H9 (cell line): Measurements from ENCODE around the gene UGT1A7. TPM values are rescaled to one million over a fixed set of nuclear protein-coding genes. Genes with fewer than 3 reads are reported as not detected.
"Not testable (repeated sequence)": the region's sequence is repeated elsewhere in the genome, so short reads cannot be mapped to it uniquely, and the experiment has no call there.

ENCODE experiments used
- DNase-seq: peaks from one replicate; pipeline ENCODE4 v3.0.0-alpha.2; 2017
- H2AFZ ChIP-seq: one replicate; pipeline ENCODE4 v1.6.1; 2013; ENCODE audit warnings: mild to moderate bottlenecking, low read length, control low read depth, moderate library complexity
- H2AK5ac ChIP-seq: 2 replicates; pipeline ENCODE4 v1.6.1; 2013; ENCODE audit warnings: low read length, control low read depth, mixed read lengths; ENCODE audit not compliant: insufficient read length
- H2BK120ac ChIP-seq: one replicate; pipeline ENCODE4 v1.6.1; 2013; ENCODE audit warnings: low read depth, mild to moderate bottlenecking, low read length, control low read depth, inconsistent platforms; ENCODE audit not compliant: poor library complexity, severe bottlenecking
- H2BK12ac ChIP-seq: 2 replicates; pipeline ENCODE4 v1.6.1; 2013; ENCODE audit warnings: low read length, control low read depth, mixed read lengths, low read depth; ENCODE audit not compliant: insufficient read length
- H2BK15ac ChIP-seq: 2 replicates; pipeline ENCODE4 v1.6.1; 2013; ENCODE audit warnings: low read depth, low read length, control low read depth
- H2BK20ac ChIP-seq: one replicate; pipeline ENCODE4 v1.6.1; 2013; ENCODE audit warnings: low read depth, mild to moderate bottlenecking, low read length, control low read depth, inconsistent platforms; ENCODE audit not compliant: poor library complexity, severe bottlenecking
- H2BK5ac ChIP-seq: 2 replicates; pipeline ENCODE4 v1.6.1; 2013; ENCODE audit warnings: low read length, control low read depth, mixed read lengths; ENCODE audit not compliant: insufficient read length
- H3K14ac ChIP-seq: 2 replicates; pipeline ENCODE4 v1.6.1; 2013; ENCODE audit warnings: low read length, control low read depth; ENCODE audit not compliant: insufficient read depth
- H3K18ac ChIP-seq: 2 replicates; pipeline ENCODE4 v1.6.1; 2013; ENCODE audit warnings: low read depth, mild to moderate bottlenecking, mixed read lengths, low read length, control low read depth; ENCODE audit not compliant: insufficient read length
- H3K23ac ChIP-seq: 2 replicates; pipeline ENCODE4 v1.6.1; 2013; ENCODE audit warnings: low read length, control low read depth, mixed read lengths, low read depth; ENCODE audit not compliant: insufficient read length
- H3K23me2 ChIP-seq: 2 replicates; pipeline ENCODE4 v1.6.1; 2013; ENCODE audit warnings: low read depth, mild to moderate bottlenecking, mixed read lengths, low read length, control low read depth; ENCODE audit not compliant: insufficient read length, poor library complexity, severe bottlenecking
- H3K27ac ChIP-seq: 2 replicates; pipeline ENCODE4 v1.5.1; 2013; ENCODE audit warnings: low read length, control low read depth, mixed read lengths, low read depth; ENCODE audit not compliant: insufficient read length
- H3K27me3 ChIP-seq: 2 replicates; pipeline ENCODE4 v1.6.1; 2013; ENCODE audit warnings: low read length, control low read depth, inconsistent platforms; ENCODE audit not compliant: insufficient read depth
- H3K4ac ChIP-seq: 2 replicates; pipeline ENCODE4 v1.6.1; 2013; ENCODE audit warnings: low read depth, mild to moderate bottlenecking, control low read depth, inconsistent platforms, low read length, moderate library complexity
- H3K4me1 ChIP-seq: 2 replicates; pipeline ENCODE4 v1.6.1; 2013; ENCODE audit warnings: low read length, control low read depth, inconsistent platforms; ENCODE audit not compliant: insufficient read depth
- H3K4me2 ChIP-seq: 2 replicates; pipeline ENCODE4 v1.6.1; 2013; ENCODE audit warnings: low read length, control low read depth, mixed read lengths; ENCODE audit not compliant: insufficient read length, insufficient read depth
- H3K56ac ChIP-seq: 2 replicates; pipeline ENCODE4 v1.6.1; 2013; ENCODE audit warnings: low read depth, mild to moderate bottlenecking, mixed read lengths, low read length, control low read depth; ENCODE audit not compliant: insufficient read length
- H3K79me1 ChIP-seq: 2 replicates; pipeline ENCODE4 v1.6.1; 2013; ENCODE audit warnings: low read depth, mild to moderate bottlenecking, moderate library complexity, low read length, control low read depth, inconsistent platforms; ENCODE audit not compliant: insufficient read depth, poor library complexity, severe bottlenecking
- H3K79me2 ChIP-seq: 2 replicates; pipeline ENCODE4 v1.6.1; 2013; ENCODE audit warnings: low read length, control low read depth, inconsistent platforms; ENCODE audit not compliant: insufficient read depth
- H3K9ac ChIP-seq: 2 replicates; pipeline ENCODE4 v1.6.1; 2013; ENCODE audit warnings: low read length, control low read depth, mixed read lengths; ENCODE audit not compliant: insufficient read length; ENCODE audit errors: extremely low read depth
- H3K9me3 ChIP-seq: one replicate; pipeline ENCODE4 v1.6.1; 2013; ENCODE audit warnings: low read depth, low read length, inconsistent platforms; ENCODE audit not compliant: control insufficient read depth
- H3T11ph ChIP-seq: one replicate; pipeline ENCODE4 v1.6.1; 2013; ENCODE audit warnings: mild to moderate bottlenecking, low read length, control low read depth, inconsistent platforms
- H4K20me1 ChIP-seq: one replicate; pipeline ENCODE4 v1.6.1; 2013; ENCODE audit not compliant: control insufficient read depth, insufficient read length, insufficient read depth
- H4K5ac ChIP-seq: 2 replicates; pipeline ENCODE4 v1.6.1; 2013; ENCODE audit warnings: low read depth, mild to moderate bottlenecking, mixed read lengths, low read length, control low read depth; ENCODE audit not compliant: insufficient read length
- H4K8ac ChIP-seq: replicated peaks from 2 replicates; pipeline ENCODE4 v1.6.1; 2013; ENCODE audit warnings: low read length, control low read depth, mixed read lengths, low read depth; ENCODE audit not compliant: insufficient read length
- H4K91ac ChIP-seq: 2 replicates; pipeline ENCODE4 v1.6.1; 2013; ENCODE audit warnings: low read depth, mild to moderate bottlenecking, moderate library complexity, mixed read lengths, low read length, control low read depth; ENCODE audit not compliant: insufficient read length
- H3K27ac Mint-ChIP-seq, 3 experiments: 2 replicates in 2 of 3; 3 replicates in 1 of 3; pipeline ENCODE4 v1.8.0; 2020 to 2021; ENCODE audit warnings: mixed read lengths in 3 of 3, mild to moderate bottlenecking in 1 of 3, moderate library complexity in 1 of 3
- H3K27me3 Mint-ChIP-seq: 2 replicates; pipeline ENCODE4 v1.8.0; 2021; ENCODE audit warnings: low read depth, mild to moderate bottlenecking, moderate library complexity, mixed read lengths
- H3K36me3 Mint-ChIP-seq, 3 experiments: 2 replicates in 2 of 3; 3 replicates in 1 of 3; pipeline ENCODE4 v1.8.0; 2020 to 2021; ENCODE audit warnings: low read depth in 3 of 3, mixed read lengths in 3 of 3; ENCODE audit not compliant: insufficient read depth in 1 of 3
- H3K4me1 Mint-ChIP-seq, 2 experiments: 2 replicates each; pipeline ENCODE4 v1.8.0; 2020; ENCODE audit warnings: mixed read lengths in 2 of 2
- H3K4me3 Mint-ChIP-seq, 2 experiments: 2 replicates in 1 of 2; 3 replicates in 1 of 2; pipeline ENCODE4 v1.8.0; 2020 to 2021; ENCODE audit warnings: mild to moderate bottlenecking in 2 of 2, mixed read lengths in 2 of 2, moderate library complexity in 1 of 2
- H3K9me3 Mint-ChIP-seq, 2 experiments: 2 replicates in 1 of 2; 3 replicates in 1 of 2; pipeline ENCODE4 v1.8.0; 2020; ENCODE audit warnings: mild to moderate bottlenecking in 2 of 2, mixed read lengths in 2 of 2, moderate library complexity in 1 of 2
- WGBS: extraction: QIAGEN DNeasy Blood & Tissue Kit; methylation state at CpG from one replicate; pipeline ENCODE4 v1.1.7; 2013; ENCODE audit warnings: missing lambda C conversion rate, low lambda C conversion rate, mixed read lengths; ENCODE audit not compliant: insufficient read length; ENCODE audit errors: extremely low coverage; 5-methylcytosine and 5-hydroxymethylcytosine counted together
- long read RNA-seq: library from polyadenylated mRNA; unstranded; transcript quantifications from one replicate; pipeline ENCODE4 v2.0.0, GENCODE V29; 2020
- total RNA-seq: library from RNA; stranded (reverse); gene quantifications from 2 replicates; pipeline ENCODE4 v1.2.1, GENCODE V29; 2021
- TF ChIP-seq, protein P1 (sequence below): fragments of 200-600 bp; sonication (generic); conservative IDR thresholded peaks from 3 replicates; pipeline ENCODE4 v1.8.0; 2021; ENCODE audit warnings: antibody characterized with exemption, mild to moderate bottlenecking

Gene UGT1A7
- not detected in 2 replicates for total RNA-seq
- long read RNA-seq: 0 reads

DNA sequence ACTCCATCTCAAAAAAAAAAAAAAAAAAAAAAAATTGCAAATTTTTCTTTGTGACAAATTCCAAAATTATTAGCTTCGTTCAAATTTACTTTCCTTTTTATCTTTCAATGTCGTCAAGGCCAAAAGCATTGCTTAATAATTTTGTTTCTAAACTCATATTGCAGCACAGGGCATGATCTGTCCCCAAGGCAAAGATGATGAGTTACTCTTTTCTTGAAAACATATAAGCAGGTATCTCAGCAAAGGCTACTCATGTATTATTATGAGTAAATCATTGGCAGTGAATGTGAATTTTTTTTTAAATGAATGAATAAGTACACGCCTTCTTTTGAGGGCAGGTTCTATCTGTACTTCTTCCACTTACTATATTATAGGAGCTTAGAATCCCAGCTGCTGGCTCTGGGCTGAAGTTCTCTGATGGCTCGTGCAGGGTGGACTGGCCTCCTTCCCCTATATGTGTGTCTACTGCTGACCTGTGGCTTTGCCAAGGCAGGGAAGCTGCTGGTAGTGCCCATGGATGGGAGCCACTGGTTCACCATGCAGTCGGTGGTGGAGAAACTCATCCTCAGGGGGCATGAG lies at the start of gene UGT1A7:
UGT1A7 (plus strand) TSS at position 381 of the 579 bp plus-strand sequence; CDS start at position 418, 37 bp downstream.
- Histone ChIP-seq H3K79me1 (no peaks in the 10 kb centered on the region), H3K27ac (no peak within 1 kb of the TSS), H2AFZ (no peak within 1 kb of the TSS), H3K79me2 (no peaks in the 10 kb centered on the region), H4K20me1 (no peaks in the 10 kb centered on the region), H3K4me1 (no peaks in the 10 kb centered on the region), H3K4ac (no peak within 1 kb of the TSS), H3K23ac (no peak within 1 kb of the TSS), H2BK20ac (no peak within 1 kb of the TSS), H3K9ac (no peak within 1 kb of the TSS), H4K8ac (no peak within 1 kb of the TSS), H2BK5ac (no peak within 1 kb of the TSS), H2BK15ac (no peak within 1 kb of the TSS), H3K23me2 (no peaks in the 10 kb centered on the region), H3K14ac (no peak within 1 kb of the TSS), H3K18ac (no peak within 1 kb of the TSS), H2BK12ac (no peak within 1 kb of the TSS), H3T11ph (no peak within 1 kb of the TSS), H2AK5ac (no peak within 1 kb of the TSS), H3K27me3 (no peaks in the 10 kb centered on the region), H3K4me2 (no peak within 1 kb of the TSS), H3K56ac (no peak within 1 kb of the TSS), H4K91ac (no peak within 1 kb of the TSS), H2BK120ac (no peak within 1 kb of the TSS), H3K9me3 (no peaks in the 10 kb centered on the region), H4K5ac (no peak within 1 kb of the TSS)
- 100% methylated on average over 1 of the region's 5 CpGs for WGBS
- Mint-ChIP-seq H3K27me3 (peaks cover 3% of the 10 kb centered on the region; the same call in 1 of the 2 replicates), H3K9me3 (no peaks in the 10 kb centered on the region), H3K4me1 (no peaks in the 10 kb centered on the region), H3K4me3 (no peak within 1 kb of the TSS), H3K27ac (peak within 1 kb of the TSS in 1 of 3 experiments; percentile 55; a peak in 2 of 7 replicates), H3K36me3 (no peaks in the 10 kb centered on the region)
- TF ChIP-seq, protein P1, sequence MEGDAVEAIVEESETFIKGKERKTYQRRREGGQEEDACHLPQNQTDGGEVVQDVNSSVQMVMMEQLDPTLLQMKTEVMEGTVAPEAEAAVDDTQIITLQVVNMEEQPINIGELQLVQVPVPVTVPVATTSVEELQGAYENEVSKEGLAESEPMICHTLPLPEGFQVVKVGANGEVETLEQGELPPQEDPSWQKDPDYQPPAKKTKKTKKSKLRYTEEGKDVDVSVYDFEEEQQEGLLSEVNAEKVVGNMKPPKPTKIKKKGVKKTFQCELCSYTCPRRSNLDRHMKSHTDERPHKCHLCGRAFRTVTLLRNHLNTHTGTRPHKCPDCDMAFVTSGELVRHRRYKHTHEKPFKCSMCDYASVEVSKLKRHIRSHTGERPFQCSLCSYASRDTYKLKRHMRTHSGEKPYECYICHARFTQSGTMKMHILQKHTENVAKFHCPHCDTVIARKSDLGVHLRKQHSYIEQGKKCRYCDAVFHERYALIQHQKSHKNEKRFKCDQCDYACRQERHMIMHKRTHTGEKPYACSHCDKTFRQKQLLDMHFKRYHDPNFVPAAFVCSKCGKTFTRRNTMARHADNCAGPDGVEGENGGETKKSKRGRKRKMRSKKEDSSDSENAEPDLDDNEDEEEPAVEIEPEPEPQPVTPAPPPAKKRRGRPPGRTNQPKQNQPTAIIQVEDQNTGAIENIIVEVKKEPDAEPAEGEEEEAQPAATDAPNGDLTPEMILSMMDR: no peak
- no peak for DNase-seq

DNA sequence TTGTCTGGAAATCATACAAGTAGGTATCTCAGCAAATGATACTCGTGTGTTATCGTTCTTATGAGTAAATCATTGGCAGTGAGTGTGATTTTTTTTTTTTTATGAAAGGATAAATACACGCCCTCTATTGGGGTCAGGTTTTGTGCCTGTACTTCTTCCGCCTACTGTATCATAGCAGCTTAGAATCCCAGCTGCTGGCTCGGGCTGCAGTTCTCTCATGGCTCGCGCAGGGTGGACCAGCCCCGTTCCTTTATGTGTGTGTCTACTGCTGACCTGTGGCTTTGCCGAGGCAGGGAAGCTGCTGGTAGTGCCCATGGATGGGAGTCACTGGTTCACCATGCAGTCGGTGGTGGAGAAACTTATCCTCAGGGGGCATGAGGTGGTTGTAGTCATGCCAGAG lies 45.4 kb upstream of the UGT1A7 start, which contains the start of gene UGT1A10:
UGT1A10 (plus strand) TSS at position 143 of the 400 bp plus-strand sequence; CDS start at position 218, 75 bp downstream.
- not testable (repeated sequence) for H2BK15ac ChIP-seq

More for the DNA sequence above, 45.4 kb upstream of the UGT1A7 start, which contains the start of gene UGT1A10:
- not testable (repeated sequence) for H3K23me2 ChIP-seq, H4K5ac ChIP-seq, H3K27me3 ChIP-seq, H2BK5ac ChIP-seq, H3K23ac ChIP-seq, H4K8ac ChIP-seq, H3K4me3 Mint-ChIP-seq, H2BK120ac ChIP-seq, H3K9me3 ChIP-seq, H3T11ph ChIP-seq, H3K27ac ChIP-seq, H3K14ac ChIP-seq, DNase-seq, H3K79me1 ChIP-seq, H3K27ac Mint-ChIP-seq, H3K4me1 ChIP-seq, H2BK20ac ChIP-seq, H3K4ac ChIP-seq, H3K18ac ChIP-seq, H3K56ac ChIP-seq, H4K91ac ChIP-seq, H4K20me1 ChIP-seq, H2AK5ac ChIP-seq, H3K4me1 Mint-ChIP-seq, H2AFZ ChIP-seq, H3K9ac ChIP-seq, H3K36me3 Mint-ChIP-seq, H2BK12ac ChIP-seq, H3K4me2 ChIP-seq, H3K79me2 ChIP-seq
- H3K9me3 Mint-ChIP-seq: peaks cover 2 to 12% of the 10 kb centered on the region in 2 experiments; a peak in 4 of 5 replicates
- H3K27me3 Mint-ChIP-seq: peaks cover 19% of the 10 kb centered on the region
- no CpG with 5 or more reads among the region's 10 CpGs for WGBS
